Kidney (tissue), 14 donors: Measurements from ENCODE around the gene REV1. TPM values are rescaled to one million over a fixed set of nuclear protein-coding genes. Genes with fewer than 3 reads are reported as not detected.

Experiments used
- DNase-seq, 5 donors: peaks; one replicate each; pipeline ENCODE4 v3.0.0-alpha.2; 2013 to 2020
- FAIRE-seq: peaks from 2 replicates; lab custom pipeline; 2012; peaks lifted over from hg19 to GRCh38; lab: Jason Lieb, UNC
- H3K27ac ChIP-seq, 2 donors: one replicate each; pipeline ENCODE4 v1.7.0; 2013; ENCODE audit warnings: low read depth in 2 of 2, low read length in 2 of 2, inconsistent platforms in 1 of 2
- H3K27me3 ChIP-seq: one replicate; pipeline ENCODE4 v1.7.1; 2013; ENCODE audit warnings: low read length, inconsistent platforms; ENCODE audit not compliant: control insufficient read depth, insufficient read depth
- H3K36me3 ChIP-seq, 3 donors: one replicate each; pipeline versions ENCODE4 v1.7.0 to v1.7.1; 2013; ENCODE audit warnings: low read length in 3 of 3, control low read depth in 1 of 3, inconsistent platforms in 1 of 3; ENCODE audit not compliant: insufficient read depth in 3 of 3, control insufficient read depth in 2 of 3
- H3K4me1 ChIP-seq, 3 donors: one replicate each; pipeline versions ENCODE4 v1.7.0 to v1.7.1; 2013; ENCODE audit warnings: low read length in 3 of 3, inconsistent platforms in 1 of 3, low read depth in 1 of 3; ENCODE audit not compliant: control insufficient read depth in 2 of 3, insufficient read depth in 2 of 3
- H3K4me3 ChIP-seq, 3 donors: one replicate each; pipeline versions ENCODE4 v1.7.0 to v1.8.1; 2013; ENCODE audit warnings: low read length in 3 of 3, control low read depth in 1 of 3, inconsistent platforms in 1 of 3
- H3K9ac ChIP-seq, 3 donors: one replicate each; pipeline versions ENCODE4 v1.7.0 to v1.7.1; 2013; ENCODE audit warnings: low read length in 3 of 3, control low read depth in 1 of 3, inconsistent platforms in 1 of 3
- H3K9me3 ChIP-seq, 3 donors: one replicate each; pipeline versions ENCODE4 v1.7.0 to v1.7.1; 2013; ENCODE audit warnings: low read length in 3 of 3, control low read depth in 1 of 3, inconsistent platforms in 1 of 3; ENCODE audit not compliant: control insufficient read depth in 2 of 3, insufficient read depth in 1 of 3
- CTCF ChIP-seq: IDR thresholded peaks from 3 replicates; pipeline ENCODE4 v1.5.1; 2012; ENCODE audit warnings: mild to moderate bottlenecking, moderate library complexity, borderline replicate concordance; ENCODE audit not compliant: insufficient read depth; ENCODE audit errors: extremely low read depth
- intact Hi-C: fragments of 100-400 bp; cut with DNase I; formaldehyde crosslinking; loops from one replicate; pipeline ENCODE4 v1.11.1; 2022
- polyA plus RNA-seq: library from polyadenylated mRNA; stranded (reverse); fragments of 350-450 nt; fragmentation: Illumina TruSeq; extraction: RNeasy Lipid Tissue Mini Kit (QIAGEN cat#74804); gene quantifications from one replicate; pipeline ENCODE4 v1.2.3, GENCODE V29; 2014; ENCODE audit warnings: low read depth, low replicate concordance; ENCODE audit not compliant: insufficient read depth
- total RNA-seq: library from RNA; stranded (reverse); fragmentation: NEBNext Ultra II Directional; extraction: Animal tissue kit (Norgen Biotek cat#: 25700); gene quantifications from one replicate; pipeline ENCODE4 v1.2.1, GENCODE V29; 2021
- donor health status: control.
- donor health status: control.
- donor health status: control.
- donor health status: control.
- donor health status: control.
- donor health status: DM: yes; HTN: yes; CAD: no.
- donor health status: Normal renal cell carcinoma (clear cell type).

The REV1 gene
- total and polyA plus RNA-seq, 2 donors from 2014 or later: 16.9 to 41.3 TPM

DNA sequence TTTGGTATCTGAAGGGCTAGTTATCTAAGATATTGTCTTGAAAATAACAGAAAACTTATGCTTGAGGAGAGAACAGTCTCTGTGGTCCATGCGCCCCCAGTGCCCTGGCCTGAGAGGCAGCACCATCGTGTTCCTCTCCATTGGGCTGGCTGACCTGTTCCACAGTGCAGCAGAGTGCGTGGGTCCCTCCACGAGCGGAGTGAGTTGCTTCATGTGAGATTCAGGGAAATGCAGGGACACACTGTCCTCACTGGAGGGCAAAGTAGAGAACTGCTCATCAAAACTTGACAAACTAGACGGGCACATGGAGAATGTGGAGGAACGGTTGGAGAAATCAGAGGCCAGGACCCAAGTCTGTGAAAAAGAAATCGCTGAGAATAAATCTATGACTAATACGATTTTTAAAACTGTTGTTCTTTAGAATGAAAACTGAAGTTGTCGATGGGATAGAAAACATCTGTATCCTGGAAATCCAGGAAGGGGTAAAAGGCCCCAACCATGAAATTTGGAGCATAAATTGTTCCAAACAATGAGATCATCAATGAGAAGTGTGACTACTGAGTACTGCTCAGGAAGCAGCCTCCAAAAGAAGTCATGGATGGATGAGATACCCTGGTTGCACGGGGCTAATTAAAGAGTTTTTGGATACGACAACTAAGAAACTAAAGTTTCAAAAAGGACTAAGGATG, 58.1 kb downstream of the REV1 start:
- DNase-seq (no peak), FAIRE-seq (no peak)
- H3K4me3 ChIP-seq: no peak overlapping the region
- H3K36me3 ChIP-seq: peaks cover 0 to 16% (median 12%) of the 10 kb centered on the region in 3 donors
- H3K4me1 ChIP-seq: peaks cover 0 to 2% (median 0%) of the 10 kb centered on the region in 3 donors
- no peak overlapping the region for H3K27ac ChIP-seq
- H3K9ac ChIP-seq: no peak overlapping the region
- no peaks in the 10 kb centered on the region for H3K9me3 ChIP-seq
- intact Hi-C loops: no loop called here
- no peak for TF ChIP-seq CTCF
- H3K27me3 ChIP-seq: no peaks in the 10 kb centered on the region

DNA sequence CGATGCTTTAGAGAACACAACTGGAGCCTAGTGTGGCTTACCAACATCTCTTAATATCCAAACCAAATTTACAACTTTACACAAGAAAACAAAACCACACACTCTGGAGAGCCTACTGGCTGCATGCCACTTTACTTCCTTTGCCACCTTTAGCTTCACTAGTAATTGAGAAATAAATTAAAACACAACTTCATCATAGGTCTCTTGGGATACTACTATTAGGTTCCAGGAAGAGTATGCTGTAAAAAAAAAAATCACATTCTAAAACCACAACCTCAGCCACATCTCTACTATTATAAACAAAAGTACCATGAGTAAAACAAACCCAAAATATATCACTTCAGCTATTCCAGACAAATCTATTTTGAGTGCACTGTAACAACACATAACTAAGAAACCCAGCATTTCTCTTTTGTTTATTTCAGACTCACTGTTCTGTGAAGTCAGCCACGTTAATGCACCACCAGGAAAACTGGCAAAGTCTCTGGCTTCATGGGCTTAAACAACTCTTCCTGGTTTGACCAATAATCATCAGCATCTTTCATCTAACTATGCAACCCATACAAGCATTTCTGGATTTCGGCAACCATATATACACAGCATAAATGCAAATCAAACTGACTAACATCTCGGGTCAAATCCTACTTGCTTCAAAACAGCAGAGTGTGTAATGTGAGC, 59.1 kb downstream of the REV1 start:
- Histone ChIP-seq H3K4me1 (peaks cover 0 to 2% (median 0%) of the 10 kb centered on the region in 3 donors), H3K36me3 (peaks cover 0 to 13% (median 12%) of the 10 kb centered on the region in 3 donors), H3K9me3 (no peaks in the 10 kb centered on the region), H3K9ac (no peak overlapping the region), H3K27ac (no peak overlapping the region), H3K4me3 (no peak overlapping the region), H3K27me3 (no peaks in the 10 kb centered on the region)
- TF ChIP-seq CTCF: no peak
- intact Hi-C loops: no loop called here
- FAIRE-seq (no peak), DNase-seq (no peak)

DNA sequence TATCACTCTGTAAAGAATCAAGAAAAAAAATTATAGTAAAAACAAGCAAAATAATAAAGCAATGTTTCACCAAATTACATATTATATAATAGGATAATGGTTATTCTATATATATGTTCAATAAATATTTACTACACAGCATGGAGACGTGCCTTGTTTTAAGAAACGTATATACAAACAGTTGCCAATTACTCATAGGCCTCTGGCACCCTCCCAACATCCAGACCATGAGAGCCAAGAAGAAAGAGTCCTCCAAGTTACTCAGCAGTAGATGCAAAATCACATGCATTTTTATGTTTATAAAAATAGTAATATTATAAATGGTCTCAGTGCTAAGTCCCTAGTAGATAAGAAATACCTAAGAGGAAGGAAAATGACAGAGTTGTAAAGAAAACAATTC, 64.8 kb downstream of the REV1 start:
- no peak overlapping the region for H3K9ac ChIP-seq
- DNase-seq (no peak), FAIRE-seq (no peak)
- H3K27me3 ChIP-seq: no peaks in the 10 kb centered on the region
- intact Hi-C loops: no loop called here
- no peaks in the 10 kb centered on the region for H3K9me3 ChIP-seq
- no peak for TF ChIP-seq CTCF
- H3K27ac ChIP-seq: no peak overlapping the region
- peaks cover 10 to 49% (median 32%) of the 10 kb centered on the region in 3 donors for H3K36me3 ChIP-seq
- no peaks in the 10 kb centered on the region for H3K4me1 ChIP-seq
- H3K4me3 ChIP-seq: no peak overlapping the region
